ACC112 (cell line): Measurements from ENCODE around the gene CES5A.
"Not testable (repeated sequence)": the region's sequence is repeated elsewhere in the genome, so short reads cannot be mapped to it uniquely, and the experiment has no call there.

Experiments used
- H2AFZ ChIP-seq: fragments of 200-600 bp; sonication (generic); one replicate; pipeline ENCODE4 v1.6.0; 2017; ENCODE audit warnings: antibody characterized with exemption, low read length; ENCODE audit not compliant: unreplicated experiment
- H3K27ac ChIP-seq: fragments of 200-600 bp; sonication (generic); 2 replicates; pipeline ENCODE4 v1.5.1; 2014; ENCODE audit warnings: low read depth, mild to moderate bottlenecking, antibody characterized with exemption, low read length, moderate library complexity
- H3K27me3 ChIP-seq: fragments of 200-600 bp; sonication (generic); 2 replicates; pipeline ENCODE4 v1.6.1; 2014; ENCODE audit warnings: mild to moderate bottlenecking, antibody characterized with exemption, low read length, moderate library complexity, mixed read lengths; ENCODE audit not compliant: insufficient read depth
- H3K36me3 ChIP-seq: fragments of 200-600 bp; sonication (generic); 2 replicates; pipeline ENCODE4 v1.6.1; 2016; ENCODE audit warnings: mild to moderate bottlenecking, antibody characterized with exemption, low read length, moderate library complexity, mixed read lengths; ENCODE audit not compliant: insufficient read depth
- H3K4me1 ChIP-seq: fragments of 200-600 bp; sonication (generic); one replicate; pipeline ENCODE4 v1.6.1; 2016; ENCODE audit warnings: low read length, mixed read lengths; ENCODE audit not compliant: insufficient read depth, unreplicated experiment, control insufficient read depth
- H3K4me3 ChIP-seq: fragments of 200-600 bp; sonication (generic); 2 replicates; pipeline ENCODE4 v1.5.1; 2014; ENCODE audit warnings: mild to moderate bottlenecking, low read depth, low read length
- H3K79me2 ChIP-seq: fragments of 200-600 bp; sonication (generic); one replicate; pipeline ENCODE4 v1.6.0; 2016; ENCODE audit warnings: low read length; ENCODE audit not compliant: control insufficient read depth, unreplicated experiment, insufficient read depth

Gene CES5A, protein sequence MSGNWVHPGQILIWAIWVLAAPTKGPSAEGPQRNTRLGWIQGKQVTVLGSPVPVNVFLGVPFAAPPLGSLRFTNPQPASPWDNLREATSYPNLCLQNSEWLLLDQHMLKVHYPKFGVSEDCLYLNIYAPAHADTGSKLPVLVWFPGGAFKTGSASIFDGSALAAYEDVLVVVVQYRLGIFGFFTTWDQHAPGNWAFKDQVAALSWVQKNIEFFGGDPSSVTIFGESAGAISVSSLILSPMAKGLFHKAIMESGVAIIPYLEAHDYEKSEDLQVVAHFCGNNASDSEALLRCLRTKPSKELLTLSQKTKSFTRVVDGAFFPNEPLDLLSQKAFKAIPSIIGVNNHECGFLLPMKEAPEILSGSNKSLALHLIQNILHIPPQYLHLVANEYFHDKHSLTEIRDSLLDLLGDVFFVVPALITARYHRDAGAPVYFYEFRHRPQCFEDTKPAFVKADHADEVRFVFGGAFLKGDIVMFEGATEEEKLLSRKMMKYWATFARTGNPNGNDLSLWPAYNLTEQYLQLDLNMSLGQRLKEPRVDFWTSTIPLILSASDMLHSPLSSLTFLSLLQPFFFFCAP

DNA sequence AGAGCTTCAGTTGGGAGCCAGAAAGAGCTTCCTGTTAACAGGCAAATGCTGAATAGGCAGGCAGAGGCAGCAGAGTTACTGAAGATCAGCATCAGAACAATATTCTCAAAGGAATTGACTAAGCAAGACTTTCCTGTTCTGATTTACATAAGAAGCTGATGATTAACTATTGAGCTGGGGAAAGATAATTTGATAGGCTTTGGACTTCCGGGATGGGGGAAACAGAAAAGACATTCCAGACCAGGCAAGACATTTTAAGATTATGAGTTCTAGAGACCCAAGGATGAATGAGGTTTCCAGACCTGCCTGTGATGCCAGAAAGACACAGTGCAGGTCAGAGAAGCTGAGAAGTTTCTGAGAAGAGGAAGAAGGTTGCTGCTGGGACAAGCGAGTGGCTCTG lies at the start of gene CES5A:
Gene CES5A, minus strand, starts transcription at position 101 of the 400 bp plus-strand sequence. CDS start 152 bp downstream, outside the sequence.
- H3K27me3 ChIP-seq, result no peaks in the 10 kb centered on the region
- H3K36me3 ChIP-seq, result no peaks in the 10 kb centered on the region
- H3K4me3 ChIP-seq, result no peak within 1 kb of the TSS
- no peak within 1 kb of the TSS for H3K27ac ChIP-seq
- H3K4me1 ChIP-seq, result no peaks in the 10 kb centered on the region
- H3K79me2 ChIP-seq, result no peaks in the 10 kb centered on the region
- H2AFZ ChIP-seq, result no peak within 1 kb of the TSS

DNA sequence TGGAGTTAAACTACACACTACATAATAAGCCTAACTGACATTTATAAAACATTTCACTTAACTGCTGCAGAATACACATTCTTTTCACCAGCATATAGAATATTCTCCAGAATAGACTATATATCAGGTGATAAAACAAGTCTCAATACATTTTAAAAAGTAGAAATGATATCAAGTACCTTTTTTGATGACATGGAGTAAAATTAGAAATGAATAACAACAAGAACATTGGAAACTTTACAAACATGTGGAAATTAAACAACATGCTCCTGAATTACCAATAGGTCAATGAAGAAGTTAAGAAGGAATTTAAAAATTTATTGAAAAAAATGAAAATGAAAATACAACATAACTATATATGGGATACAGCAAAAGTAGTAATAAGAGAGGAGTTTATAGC lies 47.5 kb upstream of the CES5A start:
- Histone ChIP-seq H3K4me1 (no peaks in the 10 kb centered on the region), H3K79me2 (no peaks in the 10 kb centered on the region), H2AFZ (no peak overlapping the region), H3K27ac (no peak overlapping the region), H3K36me3 (no peaks in the 10 kb centered on the region), H3K4me3 (no peak overlapping the region), H3K27me3 (no peaks in the 10 kb centered on the region)

DNA sequence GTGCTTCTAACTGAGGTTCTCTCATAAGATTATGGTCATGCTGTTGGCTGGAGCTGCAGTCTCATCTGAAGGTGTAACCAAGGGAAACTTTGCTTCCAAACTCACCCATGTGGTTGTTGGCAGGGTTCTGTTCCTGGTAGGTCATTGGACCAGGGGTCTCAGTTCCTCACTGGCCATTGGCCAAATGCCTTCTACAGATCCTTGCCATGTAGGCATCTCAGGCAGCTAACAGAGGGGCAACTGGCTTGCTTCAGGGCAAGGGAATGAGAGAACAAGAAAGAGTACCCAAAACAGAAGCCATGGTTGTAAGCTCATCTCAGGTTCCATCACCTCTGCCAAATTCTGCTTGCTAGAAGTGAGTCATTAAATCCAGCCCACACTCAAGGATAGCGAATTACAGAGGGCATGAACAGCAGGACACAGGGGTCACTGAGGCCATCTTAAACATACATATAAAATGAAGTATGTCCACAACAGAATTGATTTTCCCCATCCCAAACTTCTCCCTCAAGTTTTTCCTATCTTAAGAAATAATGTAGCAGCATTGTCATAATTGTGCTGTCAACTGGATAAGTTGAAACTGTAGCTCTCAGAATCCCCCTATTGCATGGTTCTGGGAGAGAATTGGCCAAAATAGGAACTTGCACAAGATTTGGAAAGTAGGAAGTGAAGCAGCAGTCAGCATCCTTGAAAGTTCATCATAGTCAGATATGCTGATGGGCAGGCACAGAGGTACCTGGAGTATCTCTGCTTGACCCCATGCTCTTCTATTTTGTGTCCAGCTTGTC lies 42.4 kb upstream of the CES5A start:
- H3K79me2 ChIP-seq, result no peaks in the 10 kb centered on the region
- no peak overlapping the region for H2AFZ ChIP-seq
- H3K4me1 ChIP-seq, result no peaks in the 10 kb centered on the region
- H3K4me3 ChIP-seq, result no peak overlapping the region
- no peaks in the 10 kb centered on the region for H3K27me3 ChIP-seq
- H3K36me3 ChIP-seq, result no peaks in the 10 kb centered on the region
- no peak overlapping the region for H3K27ac ChIP-seq

GRCh38 chr16:55915096-55915827 lies 40.1 kb upstream of the CES5A start:
- H3K27ac ChIP-seq, result no peak overlapping the region
- no peaks in the 10 kb centered on the region for H3K36me3 ChIP-seq
- no peak overlapping the region for H2AFZ ChIP-seq
- H3K27me3 ChIP-seq, result no peaks in the 10 kb centered on the region
- no peaks in the 10 kb centered on the region for H3K4me1 ChIP-seq
- H3K4me3 ChIP-seq, result no peak overlapping the region
- H3K79me2 ChIP-seq, result no peaks in the 10 kb centered on the region

DNA sequence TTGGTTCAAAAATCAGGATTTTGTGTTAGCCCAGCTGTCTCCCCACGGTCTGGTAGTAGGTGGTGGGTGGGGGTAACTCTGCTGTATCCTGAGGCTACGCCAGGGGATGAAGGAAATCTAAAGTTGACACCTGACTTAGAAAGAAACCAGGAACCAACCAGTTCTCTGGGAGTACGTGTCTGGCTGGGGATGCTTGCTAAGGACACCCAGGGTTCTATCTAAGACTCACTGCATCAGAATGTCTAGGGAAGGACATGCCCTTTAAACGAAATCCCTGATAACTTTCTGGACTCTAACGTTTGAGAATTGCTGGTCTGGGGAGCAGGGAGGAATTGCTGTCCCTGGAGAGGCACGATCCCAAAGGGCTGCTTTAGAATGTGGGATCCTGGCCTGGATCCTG lies 39.2 kb upstream of the CES5A start:
- Histone ChIP-seq H3K4me1 (no peaks in the 10 kb centered on the region), H3K27ac (no peak overlapping the region), H2AFZ (no peak overlapping the region), H3K4me3 (no peak overlapping the region), H3K27me3 (no peaks in the 10 kb centered on the region), H3K79me2 (no peaks in the 10 kb centered on the region), H3K36me3 (no peaks in the 10 kb centered on the region)

DNA sequence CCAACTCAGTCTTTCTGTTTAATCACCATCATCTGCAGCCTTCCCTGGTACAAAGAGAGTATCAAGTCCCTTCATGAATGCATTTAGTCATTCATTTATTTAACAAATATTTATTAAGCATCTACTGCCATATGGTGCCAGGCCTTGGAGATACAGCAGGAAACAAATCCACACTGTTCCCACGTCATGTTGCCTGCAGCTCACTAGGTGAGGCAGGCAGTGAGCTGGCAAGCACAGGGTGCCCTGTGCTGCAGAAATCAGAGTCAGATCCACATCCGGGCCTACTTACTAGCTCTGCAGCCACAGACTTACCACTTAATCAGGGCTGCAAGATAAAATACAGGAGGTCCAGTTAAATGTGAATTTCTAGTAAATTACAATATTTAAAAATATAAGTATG lies 38.5 kb upstream of the CES5A start:
- Histone ChIP-seq H3K36me3 (no peaks in the 10 kb centered on the region), H3K27me3 (no peaks in the 10 kb centered on the region), H3K79me2 (no peaks in the 10 kb centered on the region), H2AFZ (no peak overlapping the region), H3K4me3 (no peak overlapping the region), H3K4me1 (no peaks in the 10 kb centered on the region), H3K27ac (no peak overlapping the region)

- H3K27me3 ChIP-seq, H3K4me3 ChIP-seq, H3K79me2 ChIP-seq, H2AFZ ChIP-seq, H3K4me1 ChIP-seq, H3K36me3 ChIP-seq, H3K27ac ChIP-seq: not testable (repeated sequence)
Observed at GRCh38 chr16:55913121-55913520, 37.9 kb upstream of the CES5A start.

DNA sequence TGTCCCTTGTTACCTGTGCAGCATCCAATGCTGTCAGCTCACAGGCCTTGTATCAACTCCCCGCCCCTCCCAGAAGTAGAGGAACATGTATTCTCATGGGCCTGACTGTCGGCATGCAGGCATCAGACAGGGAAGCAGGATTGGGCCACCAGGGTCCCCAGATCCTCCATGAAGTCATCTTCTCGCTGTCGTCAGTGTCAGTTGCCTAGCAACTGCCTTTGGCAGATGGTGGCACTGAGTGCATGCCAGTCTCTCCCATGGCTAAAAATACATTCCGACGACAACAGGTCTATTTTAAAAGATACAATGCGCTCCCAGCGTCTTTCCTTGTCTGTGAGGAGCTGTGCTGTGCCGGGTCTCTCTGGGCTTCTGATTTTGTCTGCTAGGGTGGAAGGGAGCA lies 36.8 kb upstream of the CES5A start:
- H3K4me1 ChIP-seq, result no peaks in the 10 kb centered on the region
- H2AFZ ChIP-seq, result no peak overlapping the region
- H3K4me3 ChIP-seq, result no peak overlapping the region
- no peaks in the 10 kb centered on the region for H3K27me3 ChIP-seq
- no peak overlapping the region for H3K27ac ChIP-seq
- H3K36me3 ChIP-seq, result no peaks in the 10 kb centered on the region
- no peaks in the 10 kb centered on the region for H3K79me2 ChIP-seq

DNA sequence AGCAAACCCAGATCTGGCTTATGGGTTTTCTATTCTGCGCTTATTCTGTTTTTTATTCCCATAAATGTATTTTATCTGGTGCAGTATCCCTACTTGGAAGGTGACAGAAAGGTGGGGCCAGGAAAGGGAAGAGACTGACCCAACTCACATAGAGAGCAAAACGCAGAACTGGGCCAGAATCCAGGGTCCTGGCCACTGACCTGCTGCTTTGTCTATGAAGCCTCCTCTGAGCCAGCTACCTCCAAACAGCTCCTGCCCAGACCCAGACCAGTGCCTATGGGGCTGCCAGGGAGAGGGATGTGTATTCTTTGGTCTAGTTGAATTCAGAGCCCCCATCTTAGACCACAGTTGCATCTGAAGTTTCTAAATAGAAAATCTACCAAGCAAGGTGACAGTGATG lies 36.4 kb upstream of the CES5A start:
- H3K4me1 ChIP-seq, result no peaks in the 10 kb centered on the region
- H3K79me2 ChIP-seq, result no peaks in the 10 kb centered on the region
- no peak overlapping the region for H3K4me3 ChIP-seq
- no peak overlapping the region for H2AFZ ChIP-seq
- H3K27me3 ChIP-seq, result no peaks in the 10 kb centered on the region
- H3K36me3 ChIP-seq, result no peaks in the 10 kb centered on the region
- H3K27ac ChIP-seq, result no peak overlapping the region

- no peaks in the 10 kb centered on the region for H3K27me3 ChIP-seq
- no peak overlapping the region for H3K27ac ChIP-seq
Observed at GRCh38 chr16:55909876-55910275, 34.7 kb upstream of the CES5A start.

More at GRCh38 chr16:55909876-55910275, 34.7 kb upstream of the CES5A start:
- no peak overlapping the region for H2AFZ ChIP-seq
- H3K4me3 ChIP-seq, result no peak overlapping the region
- no peaks in the 10 kb centered on the region for H3K36me3 ChIP-seq
- H3K4me1 ChIP-seq, result no peaks in the 10 kb centered on the region
- no peaks in the 10 kb centered on the region for H3K79me2 ChIP-seq
